Measurements from ENCODE around the gene ATP8B3. TPM values are rescaled to one million over a fixed set of nuclear protein-coding genes. Genes with fewer than 3 reads are reported as not detected.

The ATP8B3 gene, protein sequence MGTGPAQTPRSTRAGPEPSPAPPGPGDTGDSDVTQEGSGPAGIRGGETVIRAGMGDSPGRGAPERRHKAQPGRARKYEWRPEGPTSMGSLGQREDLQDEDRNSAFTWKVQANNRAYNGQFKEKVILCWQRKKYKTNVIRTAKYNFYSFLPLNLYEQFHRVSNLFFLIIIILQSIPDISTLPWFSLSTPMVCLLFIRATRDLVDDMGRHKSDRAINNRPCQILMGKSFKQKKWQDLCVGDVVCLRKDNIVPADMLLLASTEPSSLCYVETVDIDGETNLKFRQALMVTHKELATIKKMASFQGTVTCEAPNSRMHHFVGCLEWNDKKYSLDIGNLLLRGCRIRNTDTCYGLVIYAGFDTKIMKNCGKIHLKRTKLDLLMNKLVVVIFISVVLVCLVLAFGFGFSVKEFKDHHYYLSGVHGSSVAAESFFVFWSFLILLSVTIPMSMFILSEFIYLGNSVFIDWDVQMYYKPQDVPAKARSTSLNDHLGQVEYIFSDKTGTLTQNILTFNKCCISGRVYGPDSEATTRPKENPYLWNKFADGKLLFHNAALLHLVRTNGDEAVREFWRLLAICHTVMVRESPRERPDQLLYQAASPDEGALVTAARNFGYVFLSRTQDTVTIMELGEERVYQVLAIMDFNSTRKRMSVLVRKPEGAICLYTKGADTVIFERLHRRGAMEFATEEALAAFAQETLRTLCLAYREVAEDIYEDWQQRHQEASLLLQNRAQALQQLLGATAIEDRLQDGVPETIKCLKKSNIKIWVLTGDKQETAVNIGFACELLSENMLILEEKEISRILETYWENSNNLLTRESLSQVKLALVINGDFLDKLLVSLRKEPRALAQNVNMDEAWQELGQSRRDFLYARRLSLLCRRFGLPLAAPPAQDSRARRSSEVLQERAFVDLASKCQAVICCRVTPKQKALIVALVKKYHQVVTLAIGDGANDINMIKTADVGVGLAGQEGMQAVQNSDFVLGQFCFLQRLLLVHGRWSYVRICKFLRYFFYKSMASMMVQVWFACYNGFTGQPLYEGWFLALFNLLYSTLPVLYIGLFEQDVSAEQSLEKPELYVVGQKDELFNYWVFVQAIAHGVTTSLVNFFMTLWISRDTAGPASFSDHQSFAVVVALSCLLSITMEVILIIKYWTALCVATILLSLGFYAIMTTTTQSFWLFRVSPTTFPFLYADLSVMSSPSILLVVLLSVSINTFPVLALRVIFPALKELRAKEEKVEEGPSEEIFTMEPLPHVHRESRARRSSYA (N-terminal part only)
- total RNA-seq, result 1 to 10 TPM in 1 of 4 donors, under 1 TPM in 3; under 0.01 to 3.9 (median 0.42) TPM
- under 1 TPM in 1 of 3 donors, not detected in 2; 0.96 TPM for polyA plus RNA-seq

DNA sequence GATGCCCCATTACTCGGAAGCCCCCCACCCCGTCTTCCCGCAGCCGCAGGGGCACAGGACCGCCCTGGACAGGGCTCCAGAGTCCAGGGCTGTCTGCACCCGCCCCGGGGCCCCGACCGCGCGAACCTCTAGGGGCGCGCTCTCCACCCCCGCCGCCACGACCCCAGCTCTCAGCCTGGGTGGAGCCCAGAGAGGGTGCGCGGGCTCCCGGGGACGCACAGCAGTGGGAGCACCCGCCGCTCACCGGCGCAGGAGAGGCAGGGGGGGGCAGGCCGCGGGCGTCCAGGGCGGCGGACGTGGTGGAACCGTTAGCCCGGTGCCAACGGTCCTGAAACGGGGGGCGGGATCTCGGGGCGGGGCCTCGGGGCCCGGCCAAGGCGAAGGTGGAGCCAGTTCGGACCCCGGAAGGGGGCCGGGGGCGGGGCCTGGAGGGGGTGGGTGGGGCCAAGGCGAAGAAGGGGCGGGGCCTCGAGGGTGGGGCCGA lies at the start of gene ATP8B3:
ATP8B3 (minus strand) TSS at position 335 of the 484 bp plus-strand sequence. CDS start 540 bp downstream, outside the sequence.
- peaks cover 14 to 20% (median 18%) of the 10 kb centered on the region in 4 donors for H3K36me3 ChIP-seq
- no peak for DNase-seq
- peak within 1 kb of the TSS; percentile 39 to 57 (median 50) for H3K4me3 ChIP-seq
- intact Hi-C loops (cut with DNase I), result no loop called here
- peak within 1 kb of the TSS; percentile 70 to 81 (median 72) for H3K27ac ChIP-seq
- no peaks in the 10 kb centered on the region for H3K9me3 ChIP-seq
- 1 to 2% methylated on average over 48 of the region's 48 CpGs for WGBS, 2 donors
- peaks cover 0 to 21% (median 17%) of the 10 kb centered on the region in 4 donors for H3K4me1 ChIP-seq
- TF ChIP-seq EP300 (IDR thresholded peaks at IDR 0.05), result no peak
- TF ChIP-seq, protein P1, sequence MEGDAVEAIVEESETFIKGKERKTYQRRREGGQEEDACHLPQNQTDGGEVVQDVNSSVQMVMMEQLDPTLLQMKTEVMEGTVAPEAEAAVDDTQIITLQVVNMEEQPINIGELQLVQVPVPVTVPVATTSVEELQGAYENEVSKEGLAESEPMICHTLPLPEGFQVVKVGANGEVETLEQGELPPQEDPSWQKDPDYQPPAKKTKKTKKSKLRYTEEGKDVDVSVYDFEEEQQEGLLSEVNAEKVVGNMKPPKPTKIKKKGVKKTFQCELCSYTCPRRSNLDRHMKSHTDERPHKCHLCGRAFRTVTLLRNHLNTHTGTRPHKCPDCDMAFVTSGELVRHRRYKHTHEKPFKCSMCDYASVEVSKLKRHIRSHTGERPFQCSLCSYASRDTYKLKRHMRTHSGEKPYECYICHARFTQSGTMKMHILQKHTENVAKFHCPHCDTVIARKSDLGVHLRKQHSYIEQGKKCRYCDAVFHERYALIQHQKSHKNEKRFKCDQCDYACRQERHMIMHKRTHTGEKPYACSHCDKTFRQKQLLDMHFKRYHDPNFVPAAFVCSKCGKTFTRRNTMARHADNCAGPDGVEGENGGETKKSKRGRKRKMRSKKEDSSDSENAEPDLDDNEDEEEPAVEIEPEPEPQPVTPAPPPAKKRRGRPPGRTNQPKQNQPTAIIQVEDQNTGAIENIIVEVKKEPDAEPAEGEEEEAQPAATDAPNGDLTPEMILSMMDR (IDR thresholded peaks at IDR 0.05), result no peak
- no peak for TF ChIP-seq POLR2A (IDR thresholded peaks at IDR 0.05)
- no peak for TF ChIP-seq POLR2AphosphoS5 (IDR thresholded peaks at IDR 0.05)
- H3K27me3 ChIP-seq, result no peaks in the 10 kb centered on the region

DNA sequence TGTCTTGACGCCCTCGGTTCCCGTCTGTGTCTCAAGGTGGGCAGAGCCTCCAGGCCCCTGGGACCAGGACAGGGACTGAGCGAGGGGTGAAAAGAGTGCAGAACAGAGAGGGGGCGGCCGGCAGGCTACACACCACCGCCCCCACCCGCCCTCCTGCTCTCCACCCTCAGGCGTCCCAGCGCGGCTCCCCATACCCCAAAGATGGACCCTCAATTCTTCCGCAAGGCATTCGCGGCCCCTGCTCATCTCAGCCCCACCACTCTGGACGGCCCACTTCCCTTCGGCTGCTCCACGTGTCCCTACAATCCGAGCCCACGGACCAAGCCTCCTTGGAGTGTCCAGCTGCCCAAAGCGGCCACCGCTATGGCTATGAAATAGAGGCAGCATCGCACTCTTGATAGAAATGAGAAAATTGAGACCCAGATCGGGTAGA lies 49.5 kb upstream of the ATP8B3 start:
- peaks cover 0 to 70% (median 59%) of the 10 kb centered on the region in 4 donors for H3K4me1 ChIP-seq
- intact Hi-C loops (cut with DNase I), result loop anchor here (5.0 kb wide), 1 partner anchor 236 kb away; the partner anchor contains the start of genes IZUMO4 and MOB3A
- H3K4me3 ChIP-seq, result peak overlapping the region in 3 of 4 donors; percentile 74 to 80 (median 75)
- peaks cover 0 to 41% (median 12%) of the 10 kb centered on the region in 3 donors for H3K27me3 ChIP-seq
- peak overlapping the region; percentile 57 to 84 (median 83) for H3K27ac ChIP-seq
- no peaks in the 10 kb centered on the region for H3K9me3 ChIP-seq
- DNase-seq, result no peak
- WGBS, 2 donors, result 13 to 44% methylated on average over 23 of the region's 23 CpGs
- H3K36me3 ChIP-seq, result no peaks in the 10 kb centered on the region
- TF ChIP-seq POLR2A (IDR thresholded peaks at IDR 0.05) (no peak), POLR2AphosphoS5 (IDR thresholded peaks at IDR 0.05) (no peak), EP300 (IDR thresholded peaks at IDR 0.05) (no peak)
- TF ChIP-seq, protein P1 (IDR thresholded peaks at IDR 0.05), result no peak

DNA sequence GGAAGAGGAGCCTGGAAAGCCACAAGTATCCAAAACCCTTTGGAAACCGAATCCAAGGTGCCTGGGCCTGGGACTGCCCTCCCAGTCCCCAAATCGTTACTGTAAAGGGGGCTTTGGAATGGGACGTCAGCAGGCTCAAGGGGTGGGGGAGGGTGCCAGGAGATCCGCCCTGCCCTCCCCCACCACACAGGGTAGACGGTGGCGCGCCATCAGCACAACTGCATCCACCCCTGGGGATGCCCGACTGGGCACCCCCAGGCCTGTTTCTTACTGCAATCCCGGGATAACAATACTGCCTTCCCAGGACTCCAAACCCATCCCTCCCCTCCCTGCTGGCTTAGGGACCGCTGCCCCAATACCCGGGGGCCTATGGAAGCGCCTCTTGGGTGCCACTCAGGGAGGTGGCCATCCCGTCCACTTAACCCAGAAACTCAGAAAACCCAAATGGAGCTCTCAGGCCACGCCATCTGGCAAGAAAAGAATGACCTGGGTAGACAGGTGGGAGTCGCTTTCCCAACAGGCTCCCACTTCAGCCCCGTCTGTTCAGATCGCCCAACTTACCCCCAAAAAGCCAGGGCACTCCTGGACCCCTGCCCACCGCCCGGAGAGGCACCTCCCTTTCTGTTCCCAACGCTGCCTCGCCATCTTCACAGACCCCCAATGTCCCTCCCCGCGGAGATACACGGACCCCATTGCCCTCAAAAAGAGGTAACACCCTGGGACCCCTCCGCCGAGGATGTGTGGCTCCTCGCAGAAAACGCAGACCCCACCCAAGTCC lies 48.9 kb upstream of the ATP8B3 start:
- WGBS, 2 donors, result 24 to 66% methylated on average over 28 of the region's 28 CpGs
- H3K27me3 ChIP-seq, result peaks cover 0 to 47% (median 18%) of the 10 kb centered on the region in 3 donors
- peak overlapping the region in 1 of 4 donors; percentile 74 for H3K4me3 ChIP-seq
- peaks cover 0 to 76% (median 65%) of the 10 kb centered on the region in 4 donors for H3K4me1 ChIP-seq
- TF ChIP-seq EP300 (IDR thresholded peaks at IDR 0.05), result no peak
- TF ChIP-seq, protein P1 (IDR thresholded peaks at IDR 0.05), result no peak
- TF ChIP-seq POLR2A (IDR thresholded peaks at IDR 0.05), result no peak
- TF ChIP-seq POLR2AphosphoS5 (IDR thresholded peaks at IDR 0.05), result no peak
- no peaks in the 10 kb centered on the region for H3K9me3 ChIP-seq
- DNase-seq, result no peak
- intact Hi-C loops (cut with DNase I), result loop anchor here (5.0 kb wide), 1 partner anchor 236 kb away; the partner anchor contains the start of genes IZUMO4 and MOB3A
- peak overlapping the region; percentile 57 to 84 (median 83) for H3K27ac ChIP-seq
- no peaks in the 10 kb centered on the region for H3K36me3 ChIP-seq

Data from sigmoid colon (tissue), 7 donors.